HG02943 (cell line): ENCODE measurements around the gene MATK.
"Not testable (repeated sequence)": the region's sequence is repeated elsewhere in the genome, so short reads cannot be mapped to it uniquely, and the experiment has no call there.

Source experiments
- ATAC-seq: cut with Tn5 transposase; IDR thresholded peaks from one replicate; pipeline ENCODE4 v1.9.1; 2021; ENCODE audit warnings: mild to moderate bottlenecking, low read depth, moderate library complexity; ENCODE audit not compliant: unreplicated experiment

MATK gene

DNA sequence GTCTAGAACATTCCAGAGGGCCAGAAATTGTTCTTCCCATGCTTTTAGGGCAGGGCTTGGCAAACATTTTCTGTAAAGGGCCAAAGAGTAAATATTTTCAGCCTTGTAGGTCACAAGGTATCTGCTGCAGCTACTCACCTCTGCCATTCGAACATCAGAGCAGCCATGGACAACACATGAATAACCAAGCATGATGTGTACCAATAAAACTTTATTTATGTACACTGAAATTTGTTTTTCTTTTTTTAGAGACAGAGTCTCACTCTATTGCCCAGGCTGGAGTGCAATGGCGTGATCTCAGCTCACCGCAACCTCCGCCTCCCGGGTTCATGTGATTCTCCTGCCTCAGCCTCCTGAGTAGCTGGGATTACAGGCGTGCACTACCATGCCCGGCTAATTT lies 28.5 kb downstream of the MATK start:
- not testable (repeated sequence) for ATAC-seq

DNA sequence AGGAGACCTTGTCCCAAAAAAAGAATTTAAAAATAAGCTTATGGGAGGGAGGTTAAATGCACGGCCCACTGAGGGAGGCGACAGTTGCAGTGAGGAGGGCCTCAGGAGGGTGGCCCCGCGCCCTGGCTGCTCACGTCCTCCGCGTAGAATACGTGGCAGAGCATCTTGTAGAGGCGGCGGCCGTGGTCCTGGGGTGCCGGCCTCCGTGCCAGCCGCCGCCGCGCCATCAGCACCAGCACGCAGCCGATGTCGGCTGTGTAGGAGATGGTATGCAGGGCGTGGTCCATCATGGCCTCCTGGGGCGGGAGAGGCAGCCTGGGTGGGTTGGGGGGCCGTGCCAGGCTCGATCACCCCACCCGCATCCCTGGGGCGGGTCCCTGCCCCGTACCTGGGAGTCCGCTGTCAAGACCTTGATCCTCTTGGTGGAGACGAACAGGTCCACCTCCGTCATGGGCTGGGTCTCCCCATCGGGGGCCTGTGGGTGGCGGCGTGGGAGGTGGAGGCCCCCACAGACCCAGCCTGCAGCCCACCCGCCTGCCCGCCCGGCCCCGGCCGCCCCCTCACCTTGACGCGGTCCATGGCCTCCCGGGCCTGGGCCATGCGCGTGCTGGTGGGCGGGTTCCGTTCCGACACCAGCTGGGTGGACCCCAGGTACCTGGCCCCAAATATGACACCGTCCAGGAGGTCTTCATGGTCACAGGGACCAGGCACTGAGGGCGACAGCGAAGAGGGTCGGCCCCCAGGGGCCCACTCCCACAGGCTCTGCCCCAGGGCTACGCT lies 32.4 kb downstream of the MATK start:
- ATAC-seq, result no peak

DNA sequence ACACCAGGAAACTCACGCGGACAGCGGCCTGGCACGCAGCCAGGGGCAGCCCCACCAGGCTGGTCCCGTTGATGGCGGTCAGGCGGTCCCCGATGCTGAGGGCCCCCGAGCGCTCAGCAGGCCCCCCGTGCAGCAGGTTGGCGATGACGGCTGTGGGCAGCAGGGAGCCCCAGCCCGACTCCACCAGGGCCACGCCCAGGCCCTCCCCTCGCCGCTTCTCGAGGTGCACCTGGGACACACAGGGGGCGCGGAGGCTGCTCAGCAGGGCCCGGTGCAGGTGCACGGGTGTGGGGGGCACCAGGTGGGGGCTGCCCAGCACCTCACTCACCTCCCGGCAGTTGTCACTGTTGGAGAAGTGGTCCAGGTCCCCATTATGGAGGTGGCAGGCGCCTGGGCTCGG lies 33.7 kb downstream of the MATK start:
- no peak for ATAC-seq

DNA sequence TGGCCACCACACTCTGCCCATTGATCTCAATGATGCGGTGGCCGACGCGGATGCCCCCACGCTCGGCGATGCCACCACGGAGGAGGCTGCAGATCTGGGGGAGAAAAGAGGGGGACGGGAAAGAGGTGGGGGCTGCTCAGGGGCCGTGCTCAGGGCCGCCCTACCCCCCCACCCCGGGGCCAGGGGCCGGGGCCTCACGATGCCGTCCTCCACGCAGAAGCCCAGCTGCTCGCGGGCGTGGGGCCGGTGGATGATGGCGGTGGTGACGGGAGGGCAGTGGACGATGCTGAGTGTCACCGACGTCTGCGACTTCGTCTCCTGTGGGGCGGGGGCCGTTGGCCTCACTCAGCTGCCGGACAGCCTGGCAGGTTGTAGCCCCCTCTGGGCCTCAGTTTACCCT lies 34.9 kb downstream of the MATK start:
- no peak for ATAC-seq

DNA sequence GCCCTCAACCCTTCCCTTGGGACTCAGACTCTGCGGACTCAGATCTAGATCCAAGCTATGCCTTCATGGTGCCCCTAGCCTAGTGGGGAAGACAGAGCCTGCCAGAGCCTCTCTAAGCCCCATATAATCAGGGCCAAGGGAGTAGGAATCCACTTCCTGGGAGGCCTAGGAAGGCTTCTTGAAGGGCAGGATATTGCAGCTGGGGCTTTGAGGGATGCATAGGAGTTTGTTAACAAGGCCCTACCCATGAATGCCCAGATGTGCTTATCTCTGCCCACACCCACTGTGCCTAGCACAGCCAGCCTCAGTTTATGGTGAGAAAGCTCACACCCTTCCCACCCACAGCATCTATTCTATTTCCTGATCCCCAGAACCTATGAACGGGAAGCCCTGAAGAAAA lies 36.0 kb downstream of the MATK start:
- ATAC-seq, result no peak

DNA sequence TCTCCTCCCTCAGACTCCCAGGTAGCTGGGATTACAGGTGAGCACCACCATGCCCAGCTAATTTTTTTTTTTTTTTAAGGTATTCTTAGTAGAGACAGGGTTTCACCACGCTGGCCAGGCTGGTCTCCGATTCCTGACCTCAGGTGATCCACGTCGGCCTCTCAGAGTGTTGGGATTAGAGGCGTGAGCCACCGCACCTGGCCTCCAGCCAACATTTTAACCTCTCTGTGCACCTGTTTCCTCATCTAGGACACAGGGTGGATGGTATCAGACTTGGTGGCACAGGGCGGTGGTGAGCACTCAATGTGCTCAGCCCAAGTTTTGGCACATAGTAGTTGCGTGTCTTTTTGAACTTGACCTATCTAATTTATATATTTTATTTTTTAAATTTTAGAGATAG lies 37.2 kb downstream of the MATK start:
- no peak for ATAC-seq

DNA sequence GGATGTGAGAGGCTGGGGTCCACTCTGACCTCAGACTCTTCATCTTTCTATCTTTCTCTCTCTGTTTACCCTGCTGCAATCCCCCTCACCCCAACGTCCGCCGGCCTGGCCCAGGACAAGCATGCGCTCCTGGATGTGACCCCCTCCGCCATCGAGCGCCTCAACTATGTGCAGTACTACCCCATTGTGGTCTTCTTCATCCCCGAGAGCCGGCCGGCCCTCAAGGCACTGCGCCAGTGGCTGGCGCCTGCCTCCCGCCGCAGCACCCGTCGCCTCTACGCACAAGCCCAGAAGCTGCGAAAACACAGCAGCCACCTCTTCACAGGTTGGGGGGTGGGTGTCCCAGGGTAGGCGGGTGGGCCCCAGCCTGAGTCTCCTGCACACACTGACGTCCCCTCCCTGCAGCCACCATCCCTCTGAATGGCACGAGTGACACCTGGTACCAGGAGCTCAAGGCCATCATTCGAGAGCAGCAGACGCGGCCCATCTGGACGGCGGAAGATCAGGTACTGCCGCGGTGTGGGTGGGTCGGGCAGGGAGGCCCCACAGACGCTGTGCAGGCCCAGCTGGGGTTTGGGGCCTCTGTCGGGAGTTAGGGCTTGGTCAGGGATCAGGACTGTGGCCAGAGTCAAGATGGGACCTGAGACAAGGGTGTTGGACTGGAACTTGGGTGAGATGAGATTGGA lies 39.7 kb downstream of the MATK start:
- no peak for ATAC-seq

DNA sequence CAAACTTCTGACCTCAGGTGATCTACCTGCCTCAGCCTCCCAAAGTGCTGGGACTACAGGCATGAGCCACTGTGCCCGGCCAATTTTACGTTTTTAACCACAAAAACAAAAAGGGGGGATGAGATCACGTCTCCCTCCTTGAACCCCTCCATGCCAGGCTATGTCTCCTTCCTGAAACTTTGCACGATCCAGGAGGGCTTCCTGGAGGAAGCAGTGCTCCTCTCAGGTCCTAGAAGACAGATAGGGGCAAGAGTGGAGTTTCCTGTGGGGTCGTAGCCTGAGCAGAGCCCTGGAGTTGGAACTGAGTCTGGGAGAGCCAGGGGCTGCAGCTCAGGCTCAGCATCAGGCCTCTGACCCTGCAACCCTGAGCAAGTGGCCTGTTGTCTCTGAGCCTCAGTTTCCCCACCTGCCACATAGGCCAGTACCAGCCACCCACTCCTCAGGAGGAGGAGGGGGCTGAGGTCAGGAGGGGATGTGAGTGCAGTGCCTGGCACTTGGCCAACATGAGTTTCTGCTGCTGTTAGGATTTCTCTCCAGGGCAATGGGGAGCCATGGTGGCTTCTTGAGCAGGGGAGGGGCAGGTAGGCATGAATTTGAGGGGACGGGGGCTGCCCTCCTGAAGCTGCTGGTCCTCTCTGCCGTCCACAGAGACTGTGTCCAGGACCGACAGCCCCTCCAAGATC lies 40.7 kb downstream of the MATK start:
- no peak for ATAC-seq

DNA sequence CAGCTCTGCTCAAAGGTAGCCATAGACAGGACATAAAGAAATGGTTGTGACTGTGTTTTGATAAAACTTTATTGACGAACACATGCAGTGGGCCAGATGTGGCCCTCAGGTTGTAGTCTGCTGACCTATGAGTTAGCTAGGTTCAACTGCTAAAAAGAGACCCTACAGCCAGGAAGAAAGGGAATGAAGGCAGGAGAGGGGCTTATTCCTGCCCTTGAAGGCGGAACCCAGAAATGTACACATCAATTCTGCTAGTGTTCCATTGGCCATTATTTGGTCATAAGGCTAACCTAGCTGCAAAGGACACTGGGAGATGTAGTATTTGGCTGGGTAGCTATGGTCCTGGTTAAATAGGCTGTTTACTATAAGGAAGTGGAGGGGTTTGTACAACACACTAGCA lies 42.7 kb downstream of the MATK start:
- no peak for ATAC-seq

DNA sequence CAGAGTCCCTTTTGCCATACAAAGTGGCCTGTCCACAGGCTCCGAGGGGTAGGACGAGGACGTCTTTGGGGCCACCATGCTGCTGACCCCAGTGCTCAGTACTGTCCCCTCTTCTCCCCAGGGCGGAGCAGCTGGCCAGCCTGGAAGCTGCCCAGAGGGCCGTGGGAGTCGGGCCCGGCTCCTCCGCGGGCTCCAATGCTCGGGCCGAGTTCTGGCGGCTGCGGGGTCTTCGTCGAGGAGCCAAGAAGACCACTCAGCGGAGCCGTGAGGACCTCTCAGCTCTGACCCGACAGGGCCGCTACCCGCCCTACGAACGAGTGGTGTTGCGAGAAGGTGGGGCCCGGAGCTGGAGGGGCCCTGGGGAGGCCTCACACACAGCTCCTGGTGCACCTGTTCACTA lies 45.8 kb downstream of the MATK start:
- ATAC-seq, result no peak

DNA sequence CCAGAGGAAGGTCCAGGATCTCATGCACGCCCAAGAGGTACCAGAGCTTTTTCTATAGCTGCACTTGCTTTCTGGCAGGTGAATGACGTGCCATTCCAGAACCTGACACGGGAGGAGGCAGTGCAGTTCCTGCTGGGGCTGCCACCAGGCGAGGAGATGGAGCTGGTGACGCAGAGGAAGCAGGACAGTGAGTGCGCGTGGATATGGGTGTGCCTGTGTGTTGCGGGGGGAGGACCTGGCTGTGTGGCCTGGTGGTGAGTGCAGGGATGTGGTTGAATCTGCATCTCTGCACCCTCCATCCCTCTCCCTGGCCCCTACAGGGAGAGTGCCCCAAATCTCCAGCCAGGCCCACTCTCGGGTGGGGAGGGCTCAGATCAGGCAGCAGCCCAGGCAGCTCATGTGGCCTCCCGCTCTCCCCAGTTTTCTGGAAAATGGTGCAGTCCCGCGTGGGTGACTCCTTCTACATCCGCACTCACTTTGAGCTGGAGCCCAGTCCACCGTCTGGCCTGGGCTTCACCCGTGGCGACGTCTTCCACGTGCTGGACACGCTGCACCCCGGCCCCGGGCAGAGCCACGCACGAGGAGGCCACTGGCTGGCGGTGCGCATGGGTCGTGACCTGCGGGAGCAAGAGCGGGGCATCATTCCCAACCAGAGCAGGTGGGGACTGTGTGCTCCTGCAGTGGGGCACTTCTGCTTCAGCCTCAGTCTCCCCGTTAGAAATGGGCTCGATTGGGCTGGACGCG lies 47.5 kb downstream of the MATK start:
- no peak for ATAC-seq

DNA sequence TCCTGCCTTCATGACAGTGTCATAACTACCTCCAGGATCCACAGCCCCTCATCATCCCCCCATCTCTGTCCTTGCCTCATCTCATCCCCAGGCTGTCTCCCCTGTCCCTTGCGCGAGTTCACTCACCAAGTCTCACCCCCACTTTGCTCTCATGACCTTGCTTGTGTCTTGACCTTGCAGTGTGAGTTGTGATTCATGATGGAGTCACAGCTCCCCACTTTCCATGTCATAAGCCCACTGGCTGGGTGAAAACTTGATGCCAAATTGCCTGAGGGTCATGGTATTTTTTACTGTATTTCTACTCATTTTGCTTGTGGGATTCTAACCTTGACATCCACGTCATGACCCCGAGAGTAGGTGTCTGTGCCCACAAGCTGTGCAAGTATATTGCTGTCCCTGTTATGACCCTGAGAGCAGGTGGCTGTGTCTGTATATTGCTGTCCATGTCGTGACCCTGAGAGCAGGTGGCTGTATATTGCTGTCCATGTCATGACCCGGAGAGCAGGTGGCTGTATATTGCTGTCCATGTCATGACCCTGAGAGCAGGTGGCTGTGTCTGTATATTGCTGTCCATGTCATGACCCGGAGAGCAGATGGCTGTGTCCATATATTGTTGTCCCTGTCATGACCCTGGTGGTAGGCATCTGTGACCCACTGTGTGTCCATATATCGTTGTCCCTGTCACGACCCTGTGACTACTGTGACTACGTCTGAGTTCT lies 48.5 kb downstream of the MATK start:
- ATAC-seq, result no peak

DNA sequence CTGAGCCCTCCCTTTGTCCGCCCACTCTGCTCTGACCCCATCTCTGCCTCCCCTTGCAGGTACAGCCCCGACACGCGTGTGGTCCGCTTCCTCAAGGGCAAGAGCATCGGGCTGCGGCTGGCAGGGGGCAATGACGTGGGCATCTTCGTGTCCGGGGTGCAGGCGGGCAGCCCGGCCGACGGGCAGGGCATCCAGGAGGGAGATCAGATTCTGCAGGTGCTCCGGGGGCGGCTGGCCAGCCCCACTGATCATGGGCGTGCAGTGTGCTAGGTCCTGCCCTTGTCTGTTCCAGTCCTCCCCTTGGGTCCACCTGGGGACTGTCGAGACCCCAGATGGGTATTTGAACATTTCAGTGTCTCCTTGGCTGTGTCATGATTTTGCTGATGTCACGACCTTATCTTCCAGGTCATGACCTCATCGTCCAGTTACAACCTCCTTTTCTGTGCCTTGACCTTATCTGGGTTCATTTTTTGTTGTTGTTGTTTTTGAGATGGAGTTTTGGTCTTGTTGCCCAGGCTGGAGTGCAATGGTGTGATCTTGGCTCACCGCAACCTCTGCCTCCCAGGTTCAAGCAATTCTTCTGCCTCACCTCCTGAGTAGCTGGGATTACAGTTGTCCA lies 50.0 kb downstream of the MATK start:
- no peak for ATAC-seq

DNA sequence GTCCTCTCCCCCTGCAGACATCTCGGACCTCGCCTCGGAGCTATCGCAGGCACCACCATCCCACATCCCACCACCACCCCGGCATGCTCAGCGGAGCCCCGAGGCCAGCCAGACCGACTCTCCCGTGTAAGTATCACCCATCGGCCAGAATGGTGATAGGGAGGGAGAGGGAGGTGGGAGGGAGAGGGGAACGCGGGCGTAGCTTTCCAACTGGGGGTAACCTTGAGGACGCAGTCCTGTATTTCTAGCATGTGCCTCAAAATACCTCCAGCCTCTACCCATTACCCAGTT lies 51.9 kb downstream of the MATK start:
- ATAC-seq, result no peak

DNA sequence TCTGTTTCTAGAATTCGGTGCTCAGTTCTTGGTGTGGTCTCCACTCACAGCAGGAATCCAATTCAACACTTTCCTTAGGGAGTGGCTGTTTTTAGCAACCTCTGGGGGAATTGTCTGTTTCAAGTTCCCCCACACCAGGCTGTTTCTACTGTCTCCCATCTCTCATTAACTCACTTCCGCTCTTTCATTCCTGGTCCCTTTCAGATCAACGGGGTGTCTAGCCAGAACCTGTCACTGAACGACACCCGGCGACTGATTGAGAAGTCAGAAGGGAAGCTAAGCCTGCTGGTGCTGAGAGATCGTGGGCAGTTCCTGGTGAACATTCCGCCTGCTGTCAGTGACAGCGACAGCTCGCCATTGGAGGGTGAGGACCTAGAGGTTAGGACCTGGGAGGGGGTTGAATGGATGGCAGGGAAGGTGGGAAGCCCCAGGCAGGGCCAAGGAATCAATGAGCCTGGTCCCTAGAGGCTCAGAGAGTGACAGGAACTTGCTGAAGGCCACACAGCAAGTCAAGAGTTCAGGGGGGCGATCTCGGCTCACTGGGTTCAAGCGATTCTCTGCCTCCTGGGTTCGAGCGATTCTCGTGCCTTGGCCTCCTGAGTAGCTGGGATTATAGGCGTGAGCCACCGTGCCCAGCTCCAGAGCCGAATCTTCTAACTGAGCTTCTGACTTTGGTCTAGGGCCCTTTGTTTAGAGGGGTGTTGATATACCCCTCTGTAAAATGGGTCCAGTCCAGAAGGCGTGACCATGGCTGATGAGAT lies 52.5 kb downstream of the MATK start:
- ATAC-seq, result no peak

DNA sequence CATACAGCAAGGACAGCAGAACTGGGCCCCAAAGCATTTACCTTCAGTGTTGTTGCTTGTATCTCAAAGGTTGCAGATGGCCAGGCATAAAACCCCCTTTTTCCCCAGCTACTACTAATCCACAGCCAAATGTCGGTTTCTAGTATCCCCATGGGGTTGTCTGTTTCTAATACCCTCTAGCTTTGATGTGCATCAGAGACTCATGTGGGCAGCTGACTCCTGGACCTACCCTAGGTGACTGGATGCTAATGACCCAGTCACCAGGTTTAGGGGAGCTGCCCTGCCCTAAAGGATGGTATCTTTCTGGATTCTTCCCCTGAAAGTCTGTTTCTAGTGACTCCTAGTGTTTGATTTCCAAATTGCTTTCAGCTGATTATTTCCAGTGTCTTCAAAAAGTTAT lies 54.1 kb downstream of the MATK start:
- ATAC-seq, result no peak

DNA sequence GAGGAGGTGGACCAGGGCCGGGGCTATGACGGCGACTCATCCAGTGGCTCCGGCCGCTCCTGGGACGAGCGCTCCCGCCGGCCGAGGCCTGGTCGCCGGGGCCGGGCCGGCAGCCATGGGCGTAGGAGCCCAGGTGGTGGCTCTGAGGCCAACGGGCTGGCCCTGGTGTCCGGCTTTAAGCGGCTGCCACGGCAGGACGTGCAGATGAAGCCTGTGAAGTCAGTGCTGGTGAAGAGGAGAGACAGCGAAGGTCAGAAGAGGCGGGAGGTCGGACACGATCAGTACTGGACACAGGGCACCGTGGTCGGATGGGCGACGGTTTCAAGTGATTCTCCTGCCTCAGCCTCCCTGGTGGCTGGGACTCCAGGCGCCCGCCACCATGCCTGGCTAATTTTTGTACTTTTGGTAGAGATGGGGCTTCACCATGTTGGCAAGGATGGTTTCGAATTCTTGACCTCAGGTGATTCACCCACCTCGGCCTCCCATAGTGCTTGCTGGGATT lies 55.7 kb downstream of the MATK start:
- no peak for ATAC-seq
